HG02943 (cell line): ENCODE results near the gene HSH2D.

Experiments
- ATAC-seq: cut with Tn5 transposase; IDR thresholded peaks from one replicate; pipeline ENCODE4 v1.9.1; 2021; ENCODE audit warnings: mild to moderate bottlenecking, low read depth, moderate library complexity; ENCODE audit not compliant: unreplicated experiment

HSH2D gene

GRCh38 chr19:16207490-16208025 lies 64.1 kb downstream of the HSH2D start:
- ATAC-seq, result no peak
